WTC11 (cell line): ENCODE results near the gene KIF13A. TPM values are rescaled to one million over a fixed set of nuclear protein-coding genes. Genes with fewer than 3 reads are reported as not detected.

Experiments
- ATAC-seq: fragments of 200-7000 bp; cut with Tn5 transposase; 2 replicates; pipeline ENCODE4 v1.10.0; 2021; ENCODE audit warnings: mild to moderate bottlenecking, moderate library complexity
- CTCF ChIA-PET: fragments of 300-600 bp; sonication (Branson Sonifier 250); formaldehyde crosslinking; loops from one replicate; lab custom pipeline; 2021; ENCODE audit warnings: antibody characterized with exemption; lab: Charles Lee
- POLR2A ChIA-PET: fragments of 350-600 bp; sonication (Branson Sonifier 250); formaldehyde crosslinking; loops from one replicate; lab custom pipeline; 2021; ENCODE audit warnings: antibody characterized with exemption; lab: Charles Lee
- DNase-seq: peaks from one replicate; pipeline ENCODE4 v3.0.0; 2021; ENCODE audit warnings: low spot score
- H3K27ac Mint-ChIP-seq: 2 replicates; pipeline ENCODE4 v1.8.0; 2021; ENCODE audit warnings: mixed read lengths
- H3K27me3 Mint-ChIP-seq: 2 replicates; pipeline ENCODE4 v1.8.0; 2021; ENCODE audit warnings: low read depth, mild to moderate bottlenecking, moderate library complexity, mixed read lengths
- H3K36me3 Mint-ChIP-seq: 2 replicates; pipeline ENCODE4 v1.8.0; 2021; ENCODE audit warnings: mixed read lengths
- H3K4me1 Mint-ChIP-seq: 2 replicates; pipeline ENCODE4 v1.8.0; 2022; ENCODE audit warnings: mixed read lengths
- H3K4me3 Mint-ChIP-seq: 2 replicates; pipeline ENCODE4 v1.8.0; 2021; ENCODE audit warnings: mild to moderate bottlenecking, moderate library complexity, mixed read lengths
- H3K9me3 Mint-ChIP-seq: 2 replicates; pipeline ENCODE4 v1.8.0; 2021; ENCODE audit warnings: mixed read lengths
- AFF4 ChIP-seq: sonication (generic); formaldehyde crosslinking; IDR thresholded peaks from 2 replicates; pipeline ENCODE4 v1.8.1; 2023; ENCODE audit warnings: mild to moderate bottlenecking, missing genetic modification reagents, borderline replicate concordance
- CDX4 ChIP-seq: fragments of 250-450 bp; sonication (Bioruptor Pico); IDR thresholded peaks from 2 replicates; pipeline ENCODE4 v1.9.0; 2021; ENCODE audit warnings: moderate library complexity, mild to moderate bottlenecking, inconsistent platforms, borderline replicate concordance
- CREB1 ChIP-seq: sonication (generic); formaldehyde crosslinking; IDR thresholded peaks from 2 replicates; pipeline ENCODE4 v1.8.0; 2023; ENCODE audit warnings: mild to moderate bottlenecking, missing genetic modification reagents
- E2F4 ChIP-seq: sonication (generic); formaldehyde crosslinking; IDR thresholded peaks from 2 replicates; pipeline ENCODE4 v1.8.1; 2022; ENCODE audit warnings: low read depth, mild to moderate bottlenecking, moderate library complexity, missing genetic modification reagents, borderline replicate concordance
- ETV6 ChIP-seq: sonication (generic); formaldehyde crosslinking; IDR thresholded peaks from 2 replicates; pipeline ENCODE4 v1.8.1; 2022; ENCODE audit warnings: mild to moderate bottlenecking, missing genetic modification reagents
- HMGA2 ChIP-seq: fragments of 250-450 bp; sonication (Bioruptor Pico); IDR thresholded peaks from 2 replicates; pipeline ENCODE4 v1.4.0; 2021; ENCODE audit warnings: mild to moderate bottlenecking, moderate library complexity
- JUN ChIP-seq: sonication (generic); formaldehyde crosslinking; IDR thresholded peaks from 2 replicates; pipeline ENCODE4 v1.8.0; 2023; ENCODE audit warnings: mild to moderate bottlenecking, missing genetic modification reagents
- NFE2L1 ChIP-seq: sonication (generic); formaldehyde crosslinking; IDR thresholded peaks from 2 replicates; pipeline ENCODE4 v1.8.1; 2023; ENCODE audit warnings: missing genetic modification reagents
- NFYB ChIP-seq: sonication (generic); formaldehyde crosslinking; conservative IDR thresholded peaks from 2 replicates; pipeline ENCODE4 v1.8.0; 2022; ENCODE audit warnings: low read depth, missing genetic modification reagents
- NR2C2 ChIP-seq: sonication (generic); formaldehyde crosslinking; IDR thresholded peaks from 2 replicates; pipeline ENCODE4 v1.8.0; 2022; ENCODE audit warnings: mild to moderate bottlenecking, missing genetic modification reagents
- SMAD4 ChIP-seq: sonication (generic); formaldehyde crosslinking; IDR thresholded peaks from 2 replicates; pipeline ENCODE4 v1.8.0; 2022; ENCODE audit warnings: mild to moderate bottlenecking, missing genetic modification reagents
- TCF7 ChIP-seq: sonication (generic); formaldehyde crosslinking; IDR thresholded peaks from 2 replicates; pipeline ENCODE4 v1.8.0; 2022; ENCODE audit warnings: mild to moderate bottlenecking, low read depth, missing genetic modification reagents, moderate library complexity
- TEAD4 ChIP-seq: sonication (generic); formaldehyde crosslinking; IDR thresholded peaks from 2 replicates; pipeline ENCODE4 v1.8.0; 2022; ENCODE audit warnings: mild to moderate bottlenecking, missing genetic modification reagents
- USF1 ChIP-seq: sonication (generic); formaldehyde crosslinking; IDR thresholded peaks from 2 replicates; pipeline ENCODE4 v1.8.0; 2022; ENCODE audit warnings: mild to moderate bottlenecking, missing genetic modification reagents
- USF2 ChIP-seq: sonication (generic); formaldehyde crosslinking; IDR thresholded peaks from 2 replicates; pipeline ENCODE4 v1.8.1; 2023; ENCODE audit warnings: mild to moderate bottlenecking, missing genetic modification reagents, moderate library complexity
- ZNF263 ChIP-seq: sonication (generic); formaldehyde crosslinking; IDR thresholded peaks from 2 replicates; pipeline ENCODE4 v1.8.1; 2022; ENCODE audit warnings: low read depth, mild to moderate bottlenecking, moderate library complexity, missing genetic modification reagents
- ZNF423 ChIP-seq: fragments of 250-450 bp; sonication (Bioruptor Pico); IDR thresholded peaks from 2 replicates; pipeline ENCODE4 v2.1.2; 2022; ENCODE audit warnings: mild to moderate bottlenecking, moderate library complexity
- ZNF425 ChIP-seq: fragments of 250-450 bp; sonication (Bioruptor Pico); conservative IDR thresholded peaks from 2 replicates; pipeline ENCODE4 v1.9.0; 2021; ENCODE audit warnings: mild to moderate bottlenecking
- ZNF671 ChIP-seq: fragments of 250-450 bp; sonication (Bioruptor Pico); IDR thresholded peaks from 2 replicates; pipeline ENCODE4 v1.8.0; 2021; ENCODE audit warnings: mild to moderate bottlenecking
- total RNA-seq: library from RNA; stranded (reverse); gene quantifications from 3 replicates; pipeline ENCODE4 v1.2.3, GENCODE V29; 2021

Gene KIF13A
- total RNA-seq, 1 experiment from 2014 or later = 32.7 TPM

GRCh38 chr6:17865798-17866725, 121.4 kb downstream of the KIF13A start:
- Mint-ChIP-seq H3K36me3 (no peaks in the 10 kb centered on the region), H3K27ac (no peak overlapping the region), H3K4me3 (no peak overlapping the region), H3K9me3 (no peaks in the 10 kb centered on the region), H3K27me3 (no peaks in the 10 kb centered on the region), H3K4me1 (peaks cover 10% of the 10 kb centered on the region)
- ChIA-PET POLR2A (no interaction called here), CTCF (no interaction called here)
- no peak for DNase-seq
- no peak for TF ChIP-seq ETV6 (CRISPR knock-in tag)
- no peak for TF ChIP-seq ZNF423
- no peak for TF ChIP-seq TEAD4 (CRISPR knock-in tag)
- no peak for TF ChIP-seq NR2C2 (CRISPR knock-in tag)
- no peak for TF ChIP-seq ZNF425 (CRISPR knock-in tag)
- no peak for TF ChIP-seq CDX4
- TF ChIP-seq CREB1 (CRISPR knock-in tag) = no peak
- no peak for TF ChIP-seq E2F4 (CRISPR knock-in tag)
- no peak for TF ChIP-seq SMAD4 (CRISPR knock-in tag)
- no peak for TF ChIP-seq AFF4
- no peak for TF ChIP-seq TCF7
- no peak for TF ChIP-seq ZNF263 (CRISPR knock-in tag)
- no peak for TF ChIP-seq USF1 (CRISPR knock-in tag)
- no peak for TF ChIP-seq NFE2L1 (CRISPR knock-in tag)
- no peak for TF ChIP-seq HMGA2
- no peak for TF ChIP-seq NFYB
- TF ChIP-seq USF2 = no peak
- TF ChIP-seq ZNF671 (CRISPR knock-in tag) = no peak
- no peak for TF ChIP-seq JUN (CRISPR knock-in tag)
- ATAC-seq = no peak
